A549 treated with AZD9567 at 1 μM for 4 hours (cell line): ENCODE data around the gene ZNF502. TPM values are rescaled to one million over a fixed set of nuclear protein-coding genes. Genes with fewer than 3 reads are reported as not detected.

ENCODE experiments used
- total RNA-seq: library from RNA; stranded (reverse); fragments of 200-300 nt; extraction: Qiagen RNA extraction; gene quantifications from 5 replicates; pipeline ENCODE4 v1.2.3, GENCODE V29; 2022; ENCODE audit not compliant: insufficient read depth

The ZNF502 gene
- 1.2 to 1.7 TPM (median 1.5 TPM) in 5 replicates for total RNA-seq

DNA sequence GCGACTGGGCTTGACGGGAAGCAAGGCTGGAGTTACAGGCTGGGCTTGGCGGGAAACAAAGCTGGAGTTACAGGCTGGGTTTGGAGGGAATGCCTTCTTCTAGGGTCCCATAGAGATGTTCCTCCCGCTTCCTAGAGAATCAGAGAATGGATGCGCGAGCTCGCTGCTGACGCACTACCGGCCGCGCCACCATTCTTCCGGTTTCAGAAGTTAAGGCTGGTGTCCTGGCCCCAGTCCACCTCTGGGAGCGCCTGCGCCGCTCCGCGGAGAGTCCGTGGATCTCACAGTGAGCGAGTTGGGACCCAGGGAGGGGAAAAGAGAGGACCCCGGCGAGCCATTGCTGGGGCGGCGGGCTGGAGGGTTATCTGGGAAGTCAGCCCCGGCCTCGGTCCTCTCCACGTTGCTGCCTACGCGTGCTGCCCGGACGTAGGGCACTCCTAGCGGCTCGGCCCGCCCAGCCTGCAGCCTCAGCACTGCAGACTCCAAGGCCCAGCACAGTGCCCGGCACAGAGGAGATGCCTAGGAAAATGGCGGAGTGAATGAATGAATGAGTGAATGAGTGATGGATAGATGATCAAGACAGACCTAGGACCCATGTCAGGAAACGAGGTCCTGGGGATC lies at the start of gene ZNF502:
TSS of gene ZNF502 (plus strand) at position 206 of the 621 bp plus-strand sequence. CDS start 7,602 bp downstream, outside the sequence.

DNA sequence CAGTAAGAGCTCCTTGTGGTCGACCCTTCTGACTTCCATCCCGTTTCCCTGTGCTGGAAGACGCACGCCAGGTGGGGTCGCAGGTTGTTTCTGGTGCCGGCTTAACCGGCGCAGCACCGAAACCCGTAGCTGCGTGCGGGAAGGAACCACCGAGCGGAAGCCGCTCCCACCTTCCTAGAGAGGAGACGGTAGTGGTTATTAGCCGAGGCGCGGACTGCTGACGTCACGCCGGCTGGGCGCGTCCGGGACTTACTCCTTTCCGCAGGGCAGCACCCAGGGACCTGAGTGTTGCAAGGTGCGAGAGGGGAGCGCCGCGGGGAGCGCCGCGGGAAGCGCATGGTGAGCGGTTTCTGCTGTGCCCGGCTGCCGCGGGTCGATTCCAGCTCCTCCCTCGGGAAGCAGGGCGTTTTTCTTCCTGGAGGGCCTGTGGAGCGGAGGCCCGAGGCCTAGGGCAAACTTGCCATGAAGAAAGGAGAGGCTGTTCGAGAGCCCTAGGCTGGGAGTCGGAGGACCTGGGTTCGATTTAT lies 17.0 kb downstream of the ZNF502 start, which contains the start of gene ZNF501:
TSS of gene ZNF501 (plus strand) at position 252 of the 527 bp plus-strand sequence. CDS start 4,787 bp downstream, outside the sequence.

GRCh38 chr3:44761424-44762169 lies 49.1 kb downstream of the ZNF502 start, which contains the start of the genes KIAA1143 and KIF15:
KIAA1143 (minus strand) TSS chr3:44761619; CDS start chr3:44761602, 17 bp downstream.
KIF15 (plus strand) TSS chr3:44761794; CDS start chr3:44761866, 72 bp downstream.

Other genes starting within 250 kb of the ZNF502 start
- gene ZNF445, start 235.0 kb upstream of the ZNF502 start, total RNA-seq = 2.5 to 3.1 TPM (median 2.8 TPM) in 5 replicates
- gene ZKSCAN7, start 157.5 kb upstream of the ZNF502 start, total RNA-seq = not detected in 5 replicates
- not detected in 5 replicates for gene ZNF660, start 127.7 kb upstream of the ZNF502 start, total RNA-seq
- gene ZNF197, start 87.6 kb upstream of the ZNF502 start, total RNA-seq = 1.3 to 2.0 TPM (median 1.8 TPM) in 5 replicates
- gene ZNF35, start 63.9 kb upstream of the ZNF502 start, total RNA-seq = 5.1 to 6.6 TPM (median 5.4 TPM) in 5 replicates
- 0.02 to 0.08 TPM in 2 of 5 replicates, not detected in the others for gene ZNF501, start 17.0 kb downstream of the ZNF502 start, total RNA-seq
- gene KIAA1143, start 49.0 kb downstream of the ZNF502 start, total RNA-seq = 11.3 to 18.1 TPM (median 16.3 TPM) in 5 replicates
- gene KIF15, start 49.1 kb downstream of the ZNF502 start, total RNA-seq = 7.7 to 23.4 TPM (median 8.7 TPM) in 5 replicates
- gene TMEM42, start 149.3 kb downstream of the ZNF502 start, total RNA-seq = 6.3 to 12.6 TPM (median 10.8 TPM) in 5 replicates
- 0.06 to 0.26 TPM (median 0.08 TPM) in 4 of 5 replicates, not detected in the other for gene TGM4, start 161.9 kb downstream of the ZNF502 start, total RNA-seq